ENCODE data around the gene PDS5A. TPM values are rescaled to one million over a fixed set of nuclear protein-coding genes. Genes with fewer than 3 reads are reported as not detected.

PDS5A gene
- total and polyA plus RNA-seq, 9 of the 15 experiments (the other 6 are each of a cell fraction or from before 2014, with no cell fraction given), result 16.4 to 85.4 (median 70.0) TPM

- TF ChIP-seq NR2C1 (IDR thresholded peaks at IDR 0.05) (no peak), NR2C1 (tag; IDR thresholded peaks at IDR 0.05) (0 out of 2 replicates have a peak, but pooled peaks have one; percentile 18), KAT2B (IDR thresholded peaks at IDR 0.05; ENCODE audit: low read depth, low read length) (peak; percentile 71), ZNF316 (IDR thresholded peaks at IDR 0.05) (no peak), PRPF4 (IDR thresholded peaks at IDR 0.05; ENCODE audit: insufficient read depth, low read depth, low read length, poor library complexity, severe bottlenecking) (peak; percentile 6), MEF2A (IDR thresholded peaks at IDR 0.05; ENCODE audit: control insufficient read depth, low read depth, low read length) (peak; percentile 3; the same call in 1 of the 2 replicates), E2F1 (CRISPR knock-in tag; IDR thresholded peaks at IDR 0.05) (peak; percentile 98), NBN (IDR thresholded peaks at IDR 0.05; ENCODE audit: low read depth) (0 out of 2 replicates have a peak, but pooled peaks have one; percentile 35), TCF3 (CRISPR knock-in tag; IDR thresholded peaks at IDR 0.05) (peak; percentile 25; the same call in 1 of the 2 replicates), ZNF639 (CRISPR knock-in tag; conservative IDR thresholded peaks at IDR 0.05 in 1 of 2, IDR thresholded peaks at IDR 0.05 in 1 of 2) (peak in 1 of 2 experiments; percentile 97; a peak in 2 of 4 replicates), RB1 (IDR thresholded peaks at IDR 0.05; ENCODE audit: low read depth) (peak; percentile 100), NFATC3 (IDR thresholded peaks at IDR 0.05) (0 out of 2 replicates have a peak, but pooled peaks have one; percentile 58), SIN3B (IDR thresholded peaks at IDR 0.05; ENCODE audit: low read depth) (peak; percentile 87), CBX5 (IDR thresholded peaks at IDR 0.05; ENCODE audit: borderline replicate concordance, low read depth) (0 out of 2 replicates have a peak, but pooled peaks have one; percentile 12)
- TF ChIP-seq, protein P1, sequence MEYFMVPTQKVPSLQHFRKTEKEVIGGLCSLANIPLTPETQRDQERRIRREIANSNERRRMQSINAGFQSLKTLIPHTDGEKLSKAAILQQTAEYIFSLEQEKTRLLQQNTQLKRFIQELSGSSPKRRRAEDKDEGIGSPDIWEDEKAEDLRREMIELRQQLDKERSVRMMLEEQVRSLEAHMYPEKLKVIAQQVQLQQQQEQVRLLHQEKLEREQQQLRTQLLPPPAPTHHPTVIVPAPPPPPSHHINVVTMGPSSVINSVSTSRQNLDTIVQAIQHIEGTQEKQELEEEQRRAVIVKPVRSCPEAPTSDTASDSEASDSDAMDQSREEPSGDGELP (CRISPR knock-in tag; IDR thresholded peaks at IDR 0.05; ENCODE audit: borderline replicate concordance), result peak; percentile 83
- TF ChIP-seq, protein P2, sequence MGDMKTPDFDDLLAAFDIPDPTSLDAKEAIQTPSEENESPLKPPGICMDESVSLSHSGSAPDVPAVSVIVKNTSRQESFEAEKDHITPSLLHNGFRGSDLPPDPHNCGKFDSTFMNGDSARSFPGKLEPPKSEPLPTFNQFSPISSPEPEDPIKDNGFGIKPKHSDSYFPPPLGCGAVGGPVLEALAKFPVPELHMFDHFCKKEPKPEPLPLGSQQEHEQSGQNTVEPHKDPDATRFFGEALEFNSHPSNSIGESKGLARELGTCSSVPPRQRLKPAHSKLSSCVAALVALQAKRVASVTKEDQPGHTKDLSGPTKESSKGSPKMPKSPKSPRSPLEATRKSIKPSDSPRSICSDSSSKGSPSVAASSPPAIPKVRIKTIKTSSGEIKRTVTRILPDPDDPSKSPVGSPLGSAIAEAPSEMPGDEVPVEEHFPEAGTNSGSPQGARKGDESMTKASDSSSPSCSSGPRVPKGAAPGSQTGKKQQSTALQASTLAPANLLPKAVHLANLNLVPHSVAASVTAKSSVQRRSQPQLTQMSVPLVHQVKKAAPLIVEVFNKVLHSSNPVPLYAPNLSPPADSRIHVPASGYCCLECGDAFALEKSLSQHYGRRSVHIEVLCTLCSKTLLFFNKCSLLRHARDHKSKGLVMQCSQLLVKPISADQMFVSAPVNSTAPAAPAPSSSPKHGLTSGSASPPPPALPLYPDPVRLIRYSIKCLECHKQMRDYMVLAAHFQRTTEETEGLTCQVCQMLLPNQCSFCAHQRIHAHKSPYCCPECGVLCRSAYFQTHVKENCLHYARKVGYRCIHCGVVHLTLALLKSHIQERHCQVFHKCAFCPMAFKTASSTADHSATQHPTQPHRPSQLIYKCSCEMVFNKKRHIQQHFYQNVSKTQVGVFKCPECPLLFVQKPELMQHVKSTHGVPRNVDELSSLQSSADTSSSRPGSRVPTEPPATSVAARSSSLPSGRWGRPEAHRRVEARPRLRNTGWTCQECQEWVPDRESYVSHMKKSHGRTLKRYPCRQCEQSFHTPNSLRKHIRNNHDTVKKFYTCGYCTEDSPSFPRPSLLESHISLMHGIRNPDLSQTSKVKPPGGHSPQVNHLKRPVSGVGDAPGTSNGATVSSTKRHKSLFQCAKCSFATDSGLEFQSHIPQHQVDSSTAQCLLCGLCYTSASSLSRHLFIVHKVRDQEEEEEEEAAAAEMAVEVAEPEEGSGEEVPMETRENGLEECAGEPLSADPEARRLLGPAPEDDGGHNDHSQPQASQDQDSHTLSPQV (IDR thresholded peaks at IDR 0.05), result peak; percentile 81
- TF ChIP-seq, protein P3, sequence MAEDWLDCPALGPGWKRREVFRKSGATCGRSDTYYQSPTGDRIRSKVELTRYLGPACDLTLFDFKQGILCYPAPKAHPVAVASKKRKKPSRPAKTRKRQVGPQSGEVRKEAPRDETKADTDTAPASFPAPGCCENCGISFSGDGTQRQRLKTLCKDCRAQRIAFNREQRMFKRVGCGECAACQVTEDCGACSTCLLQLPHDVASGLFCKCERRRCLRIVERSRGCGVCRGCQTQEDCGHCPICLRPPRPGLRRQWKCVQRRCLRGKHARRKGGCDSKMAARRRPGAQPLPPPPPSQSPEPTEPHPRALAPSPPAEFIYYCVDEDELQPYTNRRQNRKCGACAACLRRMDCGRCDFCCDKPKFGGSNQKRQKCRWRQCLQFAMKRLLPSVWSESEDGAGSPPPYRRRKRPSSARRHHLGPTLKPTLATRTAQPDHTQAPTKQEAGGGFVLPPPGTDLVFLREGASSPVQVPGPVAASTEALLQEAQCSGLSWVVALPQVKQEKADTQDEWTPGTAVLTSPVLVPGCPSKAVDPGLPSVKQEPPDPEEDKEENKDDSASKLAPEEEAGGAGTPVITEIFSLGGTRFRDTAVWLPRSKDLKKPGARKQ (CRISPR knock-in tag; IDR thresholded peaks at IDR 0.05), result no peak
Measured at GRCh38 chr4:39977489-39978377, at the start of gene PDS5A (continued).

Measured in K562 (cell line).